GM23338 (cell line): Measurements from ENCODE around the gene GNS. TPM values are rescaled to one million over a fixed set of nuclear protein-coding genes. Genes with fewer than 3 reads are reported as not detected.
A peak's percentile ranks its signal among the peaks of the same experiment; 100 is the strongest.

ENCODE experiments used
- ATAC-seq: fragments of 200-7000 bp; cut with Tn5 transposase; 3 replicates; pipeline ENCODE4 v1.9.1; 2020
- DNase-seq: peaks from one replicate; pipeline ENCODE4 v3.0.0-alpha.2; 2015; ENCODE audit warnings: low spot score
- H2AFZ ChIP-seq: fragments of 200-600 bp; sonication (generic); 2 replicates; pipeline ENCODE4 v1.8.0; 2016; ENCODE audit warnings: antibody characterized with exemption, mild to moderate bottlenecking, moderate library complexity
- H3F3A ChIP-seq: fragments of 200-600 bp; sonication (generic); replicated peaks from 2 replicates; pipeline ENCODE4 v1.8.0; 2017; ENCODE audit warnings: antibody characterized with exemption, mixed run types, low read depth
- H3K27ac ChIP-seq: fragments of 200-600 bp; sonication (generic); 2 replicates; pipeline ENCODE4 v1.6.1; 2016; ENCODE audit warnings: low read depth
- H3K27me3 ChIP-seq: fragments of 200-600 bp; sonication (generic); 2 replicates; pipeline ENCODE4 v1.8.0; 2016; ENCODE audit warnings: mild to moderate bottlenecking, mixed run types, moderate library complexity; ENCODE audit not compliant: insufficient read depth
- H3K36me3 ChIP-seq: fragments of 200-600 bp; sonication (generic); 2 replicates; pipeline ENCODE4 v1.8.0; 2016; ENCODE audit warnings: mild to moderate bottlenecking; ENCODE audit not compliant: insufficient read depth
- H3K4me1 ChIP-seq: fragments of 200-600 bp; sonication (generic); 2 replicates; pipeline ENCODE4 v1.8.0; 2016; ENCODE audit warnings: mild to moderate bottlenecking, moderate library complexity; ENCODE audit not compliant: insufficient read depth
- H3K4me2 ChIP-seq: fragments of 200-600 bp; sonication (generic); 2 replicates; pipeline ENCODE4 v1.7.1; 2017; ENCODE audit warnings: mixed run types
- H3K4me3 ChIP-seq: fragments of 200-600 bp; sonication (generic); 2 replicates; pipeline ENCODE4 v1.6.1; 2016; ENCODE audit warnings: mixed run types
- H3K79me2 ChIP-seq: fragments of 200-600 bp; sonication (generic); replicated peaks from 2 replicates; pipeline ENCODE4 v1.8.0; 2017; ENCODE audit warnings: mild to moderate bottlenecking; ENCODE audit not compliant: insufficient read depth
- H3K9me2 ChIP-seq: fragments of 200-600 bp; sonication (generic); 2 replicates; pipeline ENCODE4 v1.8.0; 2017; ENCODE audit not compliant: insufficient read depth
- H4K20me1 ChIP-seq: fragments of 200-600 bp; sonication (generic); replicated peaks from 2 replicates; pipeline ENCODE4 v1.8.0; 2017; ENCODE audit warnings: mild to moderate bottlenecking; ENCODE audit not compliant: insufficient read depth
- H3K27ac Mint-ChIP-seq: 2 replicates; pipeline ENCODE4 v1.8.0; 2020; ENCODE audit warnings: inconsistent platforms, mild to moderate bottlenecking, moderate library complexity, mixed read lengths
- H3K27me3 Mint-ChIP-seq: 3 replicates; pipeline ENCODE4 v1.8.0; 2022; ENCODE audit warnings: low read depth, mild to moderate bottlenecking, moderate library complexity, mixed read lengths, inconsistent platforms; ENCODE audit not compliant: insufficient read depth, poor library complexity
- H3K36me3 Mint-ChIP-seq: 3 replicates; pipeline ENCODE4 v1.8.0; 2021; ENCODE audit warnings: low read depth, mild to moderate bottlenecking, inconsistent platforms, moderate library complexity, mixed read lengths
- H3K4me1 Mint-ChIP-seq: 3 replicates; pipeline ENCODE4 v1.8.0; 2020; ENCODE audit warnings: mild to moderate bottlenecking, inconsistent platforms, mixed read lengths
- H3K4me3 Mint-ChIP-seq: 3 replicates; pipeline ENCODE4 v1.8.0; 2021; ENCODE audit warnings: moderate library complexity, mild to moderate bottlenecking, inconsistent platforms, mixed read lengths
- H3K9me3 Mint-ChIP-seq: 3 replicates; pipeline ENCODE4 v1.8.0; 2020; ENCODE audit warnings: moderate library complexity, mild to moderate bottlenecking, inconsistent platforms, mixed read lengths
- EZH2phosphoT487 ChIP-seq: fragments of 200-600 bp; sonication (generic); IDR thresholded peaks from one replicate; pipeline ENCODE4 v1.8.1; 2018; ENCODE audit warnings: antibody characterized with exemption; ENCODE audit not compliant: unreplicated experiment
- JUNB ChIP-seq: IDR thresholded peaks from one replicate; pipeline ENCODE4 v1.6.1; 2016; ENCODE audit warnings: antibody characterized with exemption; ENCODE audit not compliant: unreplicated experiment
- POLR2AphosphoS5 ChIP-seq: IDR thresholded peaks from 2 replicates; pipeline ENCODE4 v1.6.1; 2016; ENCODE audit warnings: antibody characterized with exemption, low read depth
- REST ChIP-seq: IDR thresholded peaks from one replicate; pipeline ENCODE4 v1.6.1; 2018; ENCODE audit warnings: antibody characterized with exemption; ENCODE audit not compliant: unreplicated experiment
- STAT1 ChIP-seq: IDR thresholded peaks from one replicate; pipeline ENCODE4 v1.6.1; 2016; ENCODE audit warnings: antibody characterized with exemption; ENCODE audit not compliant: unreplicated experiment
- ZNF331 ChIP-seq: fragments of 250-450 bp; sonication (Bioruptor Pico); IDR thresholded peaks from 2 replicates; pipeline ENCODE4 v1.5.0; 2020; ENCODE audit warnings: low read depth, mild to moderate bottlenecking, moderate library complexity
- ZNF462 ChIP-seq: fragments of 250-450 bp; sonication (Bioruptor Pico); IDR thresholded peaks from 2 replicates; pipeline ENCODE4 v1.5.0; 2020; ENCODE audit warnings: mild to moderate bottlenecking, moderate library complexity
- polyA plus RNA-seq: library from polyadenylated mRNA; unstranded; fragments of >200 nt; fragmentation: Nextera tagmentation; extraction: Ambion mirVana; gene quantifications from 2 replicates; pipeline ENCODE4 v1.2.1, GENCODE V29; 2016
- total RNA-seq: library from RNA; depleted of rRNA; stranded (reverse); fragments of >200 nt; shearing (Covaris generic); gene quantifications from 2 replicates; pipeline ENCODE4 v1.2.3, GENCODE V29; 2014

GNS gene
- total and polyA plus RNA-seq, 2 experiments from 2014 or later = 12.3 to 34.9 TPM

- H3K27me3 Mint-ChIP-seq = no peaks in the 10 kb centered on the region
- H3K36me3 ChIP-seq = 0 out of 2 replicates have a peak, but pooled peaks cover 14% of the 10 kb centered on the region
- DNase-seq = no peak
Measured at GRCh38 chr12:64736771-64737170, 22.4 kb downstream of the GNS start.

DNA sequence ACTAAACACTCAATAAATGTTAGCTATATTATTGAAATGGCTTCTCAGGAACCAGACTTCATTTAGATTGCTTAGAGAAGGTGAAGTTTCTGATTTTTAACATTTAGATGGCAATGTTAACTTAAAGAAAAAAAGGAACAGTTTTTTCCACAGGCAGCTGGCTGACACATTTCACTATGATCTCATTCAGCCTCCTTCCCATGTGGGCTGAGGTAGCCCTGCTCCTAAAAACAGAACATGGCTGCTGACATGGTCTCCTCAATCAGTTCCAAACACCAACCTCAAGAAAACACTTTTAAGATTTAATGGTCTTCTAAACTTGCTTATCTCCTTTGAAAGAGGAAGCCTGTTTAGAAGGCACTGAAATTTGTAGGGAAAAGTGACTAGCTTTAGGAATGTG lies 23.8 kb downstream of the GNS start:
- no peaks in the 10 kb centered on the region; the same call in 2 of the 3 replicates for H3K9me3 Mint-ChIP-seq
- no peak overlapping the region for H3K4me3 Mint-ChIP-seq
- no peak for TF ChIP-seq JUNB
- no peak for TF ChIP-seq ZNF462
- TF ChIP-seq STAT1 = no peak
- no peak for TF ChIP-seq EZH2phosphoT487
- no peak for TF ChIP-seq ZNF331 (CRISPR knock-in tag)
- no peak for TF ChIP-seq POLR2AphosphoS5

More at GRCh38 chr12:64736771-64737170, 22.4 kb downstream of the GNS start:
- peak overlapping the region; percentile 93 for H3K27ac Mint-ChIP-seq
- ATAC-seq = no peak
- no peak overlapping the region for H3K4me2 ChIP-seq
- no peaks in the 10 kb centered on the region for H3F3A ChIP-seq
- no peaks in the 10 kb centered on the region for H3K9me2 ChIP-seq
- H3K4me3 ChIP-seq = no peak overlapping the region
- peaks cover 4% of the 10 kb centered on the region; the same call in 2 of the 3 replicates for H3K4me1 Mint-ChIP-seq
- TF ChIP-seq POLR2AphosphoS5 (no peak), STAT1 (no peak), REST (no peak), EZH2phosphoT487 (no peak), ZNF331 (CRISPR knock-in tag) (no peak)
- no peaks in the 10 kb centered on the region for H3K27me3 ChIP-seq
- no peak overlapping the region for H3K4me3 Mint-ChIP-seq
- no peaks in the 10 kb centered on the region for H3K4me1 ChIP-seq
- no peaks in the 10 kb centered on the region for H3K79me2 ChIP-seq
- no peaks in the 10 kb centered on the region; the same call in 2 of the 3 replicates for H3K9me3 Mint-ChIP-seq
- no peak overlapping the region for H2AFZ ChIP-seq
- peaks cover 39% of the 10 kb centered on the region for H3K36me3 Mint-ChIP-seq
- 0 out of 2 replicates have a peak, but pooled peaks cover 7% of the 10 kb centered on the region for H4K20me1 ChIP-seq
- H3K27ac ChIP-seq = no peak overlapping the region

More for the DNA sequence above, 23.8 kb downstream of the GNS start:
- no peak overlapping the region for H3K27ac Mint-ChIP-seq
- no peaks in the 10 kb centered on the region for H3K27me3 ChIP-seq
- peaks cover 39% of the 10 kb centered on the region for H3K36me3 Mint-ChIP-seq
- peaks cover 4% of the 10 kb centered on the region; the same call in 2 of the 3 replicates for H3K4me1 Mint-ChIP-seq
- H4K20me1 ChIP-seq = 0 out of 2 replicates have a peak, but pooled peaks cover 7% of the 10 kb centered on the region
- ATAC-seq (no peak), DNase-seq (no peak)
- 0 out of 2 replicates have a peak, but pooled peaks cover 14% of the 10 kb centered on the region for H3K36me3 ChIP-seq
- H3K9me2 ChIP-seq = no peaks in the 10 kb centered on the region
- no peaks in the 10 kb centered on the region for H3F3A ChIP-seq
- H3K4me2 ChIP-seq = no peak overlapping the region
- no peaks in the 10 kb centered on the region for H3K79me2 ChIP-seq
- no peak overlapping the region for H2AFZ ChIP-seq
- H3K27ac ChIP-seq = no peak overlapping the region
- no peaks in the 10 kb centered on the region for H3K4me1 ChIP-seq
- no peaks in the 10 kb centered on the region for H3K27me3 Mint-ChIP-seq
- H3K4me3 ChIP-seq = no peak overlapping the region
